NT2/D1 (cell line): ENCODE results near the gene IL13RA1.

Source experiments
- SUZ12 ChIP-seq: IDR thresholded peaks from 2 replicates; pipeline ENCODE4 v1.6.1; 2011; ENCODE audit not compliant: insufficient read length, insufficient read depth; ENCODE audit errors: extremely low read depth
- YY1 ChIP-seq: IDR thresholded peaks from 2 replicates; pipeline ENCODE4 v1.6.1; 2011; ENCODE audit not compliant: insufficient read length, insufficient read depth

- TF ChIP-seq YY1 (no peak), SUZ12 (no peak)
Measured at GRCh38 chrX:118694638-118695037, 32.8 kb upstream of the IL13RA1 start.
